Duodenal mucosa (tissue), 2 donors: ENCODE results near the gene PTPRB.

Source experiments
- H3K27ac ChIP-seq: one replicate; pipeline ENCODE4 v1.7.0; 2013; ENCODE audit warnings: low read depth, low read length
- H3K27me3 ChIP-seq, 2 donors: one replicate each; pipeline ENCODE4 v1.7.0; 2013; ENCODE audit warnings: low read length in 2 of 2, control low read depth in 1 of 2; ENCODE audit not compliant: insufficient read depth in 2 of 2, control insufficient read depth in 1 of 2
- H3K36me3 ChIP-seq, 2 donors: one replicate each; pipeline ENCODE4 v1.7.0; 2013; ENCODE audit warnings: low read length in 2 of 2, control low read depth in 1 of 2; ENCODE audit not compliant: insufficient read depth in 2 of 2, control insufficient read depth in 1 of 2
- H3K4me1 ChIP-seq, 2 donors: one replicate each; pipeline ENCODE4 v1.7.0; 2013; ENCODE audit warnings: low read length in 2 of 2, control low read depth in 1 of 2; ENCODE audit not compliant: insufficient read depth in 2 of 2, control insufficient read depth in 1 of 2
- H3K4me3 ChIP-seq, 2 donors: one replicate each; pipeline ENCODE4 v1.7.0; 2013; ENCODE audit warnings: low read length in 2 of 2, low read depth in 1 of 2
- H3K9ac ChIP-seq, 2 donors: one replicate each; pipeline ENCODE4 v1.7.0; 2013; ENCODE audit warnings: low read length in 2 of 2, low read depth in 1 of 2
- H3K9me3 ChIP-seq, 2 donors: one replicate each; pipeline ENCODE4 v1.7.0; 2013; ENCODE audit warnings: low read length in 2 of 2, control low read depth in 1 of 2; ENCODE audit not compliant: control insufficient read depth in 1 of 2

The PTPRB gene

GRCh38 chr12:70645494-70646317, 8.5 kb upstream of the PTPRB start:
- Histone ChIP-seq H3K9me3 (no peaks in the 10 kb centered on the region), H3K27ac (no peak overlapping the region), H3K9ac (no peak overlapping the region), H3K4me3 (peak overlapping the region in 1 of 2 donors; percentile 22), H3K36me3 (no peaks in the 10 kb centered on the region), H3K4me1 (peaks cover 9 to 16% of the 10 kb centered on the region in 2 donors), H3K27me3 (no peaks in the 10 kb centered on the region)

- H3K4me3 ChIP-seq: no peak overlapping the region
- no peak overlapping the region for H3K9ac ChIP-seq
- H3K4me1 ChIP-seq: peaks cover 9 to 16% of the 10 kb centered on the region in 2 donors
- no peaks in the 10 kb centered on the region for H3K27me3 ChIP-seq
- no peak overlapping the region for H3K27ac ChIP-seq
- H3K9me3 ChIP-seq: no peaks in the 10 kb centered on the region
- no peaks in the 10 kb centered on the region for H3K36me3 ChIP-seq
Measured at GRCh38 chr12:70644861-70645260, 7.6 kb upstream of the PTPRB start.

- H3K27ac ChIP-seq: no peak overlapping the region
- H3K36me3 ChIP-seq: no peaks in the 10 kb centered on the region
- H3K27me3 ChIP-seq: no peaks in the 10 kb centered on the region
- H3K4me1 ChIP-seq: peaks cover 9 to 16% of the 10 kb centered on the region in 2 donors
- no peak overlapping the region for H3K4me3 ChIP-seq
- no peaks in the 10 kb centered on the region for H3K9me3 ChIP-seq
- H3K9ac ChIP-seq: no peak overlapping the region
Measured at GRCh38 chr12:70643939-70644338, 6.7 kb upstream of the PTPRB start.

- Histone ChIP-seq H3K9ac (no peak overlapping the region), H3K36me3 (no peaks in the 10 kb centered on the region), H3K4me3 (no peak overlapping the region), H3K9me3 (no peaks in the 10 kb centered on the region), H3K27me3 (no peaks in the 10 kb centered on the region), H3K27ac (no peak overlapping the region), H3K4me1 (peaks cover 9 to 12% of the 10 kb centered on the region in 2 donors)
Measured at GRCh38 chr12:70641691-70642090, 4.5 kb upstream of the PTPRB start.

- Histone ChIP-seq H3K4me1 (peaks cover 5% of the 10 kb centered on the region in 2 donors), H3K9ac (no peak overlapping the region), H3K27me3 (peaks cover 0 to under 1% of the 10 kb centered on the region in 2 donors), H3K9me3 (no peaks in the 10 kb centered on the region), H3K4me3 (no peak overlapping the region), H3K27ac (no peak overlapping the region), H3K36me3 (no peaks in the 10 kb centered on the region)
Measured at GRCh38 chr12:70640901-70641300, 3.7 kb upstream of the PTPRB start.

GRCh38 chr12:70639535-70639934, 2.3 kb upstream of the PTPRB start:
- Histone ChIP-seq H3K27me3 (peaks cover 0 to 4% of the 10 kb centered on the region in 2 donors), H3K9me3 (no peaks in the 10 kb centered on the region), H3K27ac (no peak overlapping the region), H3K36me3 (no peaks in the 10 kb centered on the region), H3K9ac (no peak overlapping the region), H3K4me1 (no peaks in the 10 kb centered on the region), H3K4me3 (no peak overlapping the region)

- peaks cover 0 to 4% of the 10 kb centered on the region in 2 donors for H3K27me3 ChIP-seq
- H3K4me3 ChIP-seq: no peak overlapping the region
- H3K9me3 ChIP-seq: no peaks in the 10 kb centered on the region
- H3K4me1 ChIP-seq: no peaks in the 10 kb centered on the region
- no peaks in the 10 kb centered on the region for H3K36me3 ChIP-seq
- no peak overlapping the region for H3K9ac ChIP-seq
- H3K27ac ChIP-seq: no peak overlapping the region
Measured at GRCh38 chr12:70638639-70639360, 1.6 kb upstream of the PTPRB start.

GRCh38 chr12:70635755-70636154, 1.5 kb downstream of the PTPRB start:
- Histone ChIP-seq H3K27ac (no peak overlapping the region), H3K4me3 (no peak overlapping the region), H3K9me3 (no peaks in the 10 kb centered on the region), H3K4me1 (no peaks in the 10 kb centered on the region), H3K9ac (no peak overlapping the region), H3K27me3 (peaks cover 0 to 4% of the 10 kb centered on the region in 2 donors), H3K36me3 (no peaks in the 10 kb centered on the region)

GRCh38 chr12:70628701-70629480, 8.3 kb downstream of the PTPRB start:
- Histone ChIP-seq H3K9me3 (no peaks in the 10 kb centered on the region), H3K4me3 (no peak overlapping the region), H3K27ac (no peak overlapping the region)

GRCh38 chr12:70627677-70628076, 9.6 kb downstream of the PTPRB start:
- Histone ChIP-seq H3K4me1 (no peaks in the 10 kb centered on the region), H3K9ac (no peak overlapping the region), H3K36me3 (no peaks in the 10 kb centered on the region), H3K27me3 (no peaks in the 10 kb centered on the region), H3K9me3 (no peaks in the 10 kb centered on the region), H3K27ac (no peak overlapping the region), H3K4me3 (no peak overlapping the region)

More at GRCh38 chr12:70628701-70629480, 8.3 kb downstream of the PTPRB start:
- Histone ChIP-seq H3K4me1 (no peaks in the 10 kb centered on the region), H3K27me3 (no peaks in the 10 kb centered on the region), H3K9ac (no peak overlapping the region), H3K36me3 (no peaks in the 10 kb centered on the region)
